NCI-H146 (cell line): ENCODE results near the gene WASHC2A.
A peak's percentile ranks its signal among the peaks of the same experiment; 100 is the strongest.
"Not testable (repeated sequence)": the region's sequence is repeated elsewhere in the genome, so short reads cannot be mapped to it uniquely, and the experiment has no call there.

Source experiments
- DNase-seq: peaks from one replicate; lab custom pipeline; 2025; lab: John Stamatoyannopoulos, UW

WASHC2A gene

GRCh38 chr10:50068352-50068659 is 552 bp downstream of the WASHC2A start:
- DNase-seq: not testable (repeated sequence)

GRCh38 chr10:50075139-50075538 is 7.4 kb downstream of the WASHC2A start:
- not testable (repeated sequence) for DNase-seq

- DNase-seq: not testable (repeated sequence)
These were observed 7.8 kb downstream of the WASHC2A start for GRCh38 chr10:50075544-50075943.

GRCh38 chr10:50091304-50091703 is 23.6 kb downstream of the WASHC2A start:
- not testable (repeated sequence) for DNase-seq

- not testable (repeated sequence) for DNase-seq
These were observed 25.2 kb downstream of the WASHC2A start for GRCh38 chr10:50092928-50093327.

GRCh38 chr10:50094630-50095029 is 26.9 kb downstream of the WASHC2A start:
- DNase-seq: not testable (repeated sequence)

GRCh38 chr10:50095402-50095801 is 27.6 kb downstream of the WASHC2A start:
- DNase-seq: not testable (repeated sequence)

- DNase-seq: not testable (repeated sequence)
These were observed 29.0 kb downstream of the WASHC2A start for GRCh38 chr10:50096722-50097121.

- DNase-seq: not testable (repeated sequence)
These were observed 30.9 kb downstream of the WASHC2A start for GRCh38 chr10:50098645-50099044.

GRCh38 chr10:50101139-50101582 is 33.4 kb downstream of the WASHC2A start:
- not testable (repeated sequence) for DNase-seq

GRCh38 chr10:50101747-50102146 is 34.0 kb downstream of the WASHC2A start:
- not testable (repeated sequence) for DNase-seq

- not testable (repeated sequence) for DNase-seq
These were observed 34.5 kb downstream of the WASHC2A start for GRCh38 chr10:50102267-50102666.

GRCh38 chr10:50108999-50109698 is 41.4 kb downstream of the WASHC2A start:
- DNase-seq: not testable (repeated sequence)

- not testable (repeated sequence) for DNase-seq
These were observed 44.8 kb downstream of the WASHC2A start for GRCh38 chr10:50112419-50113112.

- not testable (repeated sequence) for DNase-seq
These were observed 59.0 kb downstream of the WASHC2A start for GRCh38 chr10:50126765-50127164.

GRCh38 chr10:50127770-50128292 is 60.1 kb downstream of the WASHC2A start:
- DNase-seq: not testable (repeated sequence)

- not testable (repeated sequence) for DNase-seq
These were observed 63.7 kb downstream of the WASHC2A start for GRCh38 chr10:50131245-50131965.

GRCh38 chr10:50132322-50132721 is 64.6 kb downstream of the WASHC2A start:
- not testable (repeated sequence) for DNase-seq

- not testable (repeated sequence) for DNase-seq
These were observed 65.1 kb downstream of the WASHC2A start for GRCh38 chr10:50132841-50133240.

GRCh38 chr10:50143512-50144174 is 75.9 kb downstream of the WASHC2A start:
- DNase-seq: peak; percentile 5

GRCh38 chr10:50145575-50145974 is 77.8 kb downstream of the WASHC2A start:
- not testable (repeated sequence) for DNase-seq

GRCh38 chr10:50152792-50153272 is 85.1 kb downstream of the WASHC2A start:
- peak; percentile 45 for DNase-seq
